Mucosa of rectum (tissue), 2 donors: Measurements from ENCODE around the gene KIAA0513.

Experiments used
- H3K27ac ChIP-seq, 2 donors: one replicate each; pipeline ENCODE4 v1.7.0; 2013; ENCODE audit warnings: inconsistent platforms in 2 of 2, low read depth in 2 of 2, low read length in 2 of 2
- H3K27me3 ChIP-seq, 2 donors: one replicate each; pipeline ENCODE4 v1.7.0; 2013; ENCODE audit warnings: low read length in 2 of 2; ENCODE audit not compliant: control insufficient read depth in 2 of 2, insufficient read depth in 2 of 2
- H3K36me3 ChIP-seq, 2 donors: one replicate each; pipeline ENCODE4 v1.7.0; 2013; ENCODE audit warnings: low read length in 2 of 2; ENCODE audit not compliant: control insufficient read depth in 2 of 2, insufficient read depth in 2 of 2
- H3K4me1 ChIP-seq, 2 donors: one replicate each; pipeline ENCODE4 v1.7.0; 2013; ENCODE audit warnings: low read length in 2 of 2, mild to moderate bottlenecking in 1 of 2; ENCODE audit not compliant: control insufficient read depth in 2 of 2, insufficient read depth in 2 of 2
- H3K4me3 ChIP-seq, 2 donors: one replicate each; pipeline ENCODE4 v1.7.0; 2013; ENCODE audit warnings: low read length in 2 of 2
- H3K9ac ChIP-seq, 2 donors: one replicate each; pipeline ENCODE4 v1.7.0; 2013; ENCODE audit warnings: low read length in 2 of 2, low read depth in 1 of 2, mild to moderate bottlenecking in 1 of 2
- H3K9me3 ChIP-seq, 2 donors: one replicate each; pipeline ENCODE4 v1.7.0; 2013; ENCODE audit warnings: low read length in 2 of 2; ENCODE audit not compliant: control insufficient read depth in 2 of 2
- donor health status: healthy.
- donor health status: Normal muscosa, but diverticular disease.

KIAA0513 gene

DNA sequence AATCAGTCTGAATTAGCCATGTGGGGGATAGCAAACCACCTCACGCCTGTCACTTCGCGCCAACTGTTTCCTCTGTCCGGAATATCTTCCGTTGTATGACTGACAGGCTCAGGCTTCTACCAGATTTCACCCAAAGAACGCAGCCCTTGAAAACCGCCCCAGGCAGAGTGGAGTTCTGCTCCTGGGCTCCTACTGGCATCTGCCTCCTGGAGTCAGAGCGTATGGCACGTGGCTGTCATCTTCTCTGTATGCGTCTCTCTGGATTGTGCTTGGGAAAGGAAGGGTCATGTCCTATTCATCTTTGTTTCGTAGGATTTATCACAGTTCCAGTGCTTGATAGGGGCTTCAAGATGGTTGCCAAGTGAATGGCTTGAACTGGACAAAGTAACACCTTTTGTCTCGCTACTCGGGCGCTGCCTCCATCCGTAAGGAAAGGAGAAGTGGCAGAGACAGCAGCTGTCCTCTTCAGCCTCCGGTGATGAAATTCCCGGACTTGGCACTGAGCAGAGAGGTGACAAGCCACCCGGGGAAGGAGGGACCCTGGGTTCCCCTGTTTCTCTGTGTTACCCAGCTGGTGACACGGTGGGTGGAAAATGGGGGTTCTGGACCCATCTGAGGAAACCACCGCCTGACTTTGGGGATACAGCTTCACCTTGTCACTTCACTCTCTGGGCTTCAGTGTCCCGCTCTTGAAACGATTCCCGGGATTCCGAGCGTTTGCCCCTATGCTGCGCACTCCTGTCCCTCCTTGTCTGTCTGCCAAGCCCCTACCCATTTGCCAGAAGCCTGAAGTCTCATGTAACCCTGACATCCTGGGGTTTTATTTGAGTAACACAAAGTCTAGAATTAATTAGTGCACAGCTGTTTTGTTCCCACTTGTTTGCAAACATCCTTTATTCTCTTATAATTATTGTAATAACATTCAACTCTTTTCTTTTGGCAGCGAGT is 13.9 kb downstream of the KIAA0513 start:
- no peaks in the 10 kb centered on the region for H3K36me3 ChIP-seq
- no peak overlapping the region for H3K27ac ChIP-seq
- no peaks in the 10 kb centered on the region for H3K27me3 ChIP-seq
- H3K4me3 ChIP-seq, result no peak overlapping the region
- H3K9ac ChIP-seq, result no peak overlapping the region
- peaks cover 2 to 3% of the 10 kb centered on the region in 2 donors for H3K4me1 ChIP-seq
- no peaks in the 10 kb centered on the region for H3K9me3 ChIP-seq

DNA sequence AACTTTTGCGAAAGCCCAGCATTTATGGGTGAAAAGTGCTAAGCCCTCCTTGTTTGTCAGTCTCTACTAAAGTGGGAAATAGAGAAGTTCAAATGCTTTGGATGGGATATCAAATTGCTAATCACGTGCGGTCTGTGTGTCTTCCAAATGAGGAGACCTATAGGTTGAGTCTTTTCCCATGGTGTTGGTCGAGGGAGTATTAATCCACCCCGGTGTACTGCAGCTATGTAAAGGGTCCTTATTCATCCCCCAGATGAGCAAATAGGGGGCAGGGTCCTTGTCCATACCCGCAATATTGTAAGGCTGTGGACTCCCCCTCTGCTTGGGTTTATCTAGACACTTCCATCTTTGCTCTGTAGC is 14.6 kb downstream of the KIAA0513 start:
- Histone ChIP-seq H3K4me1 (peaks cover 7 to 9% of the 10 kb centered on the region in 2 donors), H3K9me3 (no peaks in the 10 kb centered on the region), H3K36me3 (no peaks in the 10 kb centered on the region), H3K27ac (no peak overlapping the region), H3K9ac (no peak overlapping the region), H3K27me3 (no peaks in the 10 kb centered on the region), H3K4me3 (no peak overlapping the region)

DNA sequence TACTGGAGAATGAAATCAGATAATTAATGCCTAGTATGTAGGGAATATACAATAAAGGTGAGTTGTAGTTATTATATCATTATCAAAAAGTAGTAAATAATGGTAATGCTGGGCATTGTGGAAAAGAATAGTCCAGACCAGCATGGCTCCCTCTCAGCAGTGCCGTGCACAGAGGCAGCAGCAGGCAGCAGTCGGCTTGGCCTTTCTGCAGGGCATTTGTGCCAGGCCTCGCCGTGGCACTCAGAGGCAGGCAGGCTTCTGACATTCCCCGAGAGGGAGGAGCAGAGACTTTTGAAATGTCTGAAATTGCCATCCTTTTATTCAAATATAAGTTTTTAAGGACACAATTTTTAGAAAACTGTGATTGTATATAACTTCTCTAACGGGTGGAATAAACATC is 15.0 kb downstream of the KIAA0513 start:
- H3K9me3 ChIP-seq, result no peaks in the 10 kb centered on the region
- H3K4me1 ChIP-seq, result peaks cover 11 to 14% of the 10 kb centered on the region in 2 donors
- H3K36me3 ChIP-seq, result no peaks in the 10 kb centered on the region
- no peak overlapping the region for H3K9ac ChIP-seq
- no peak overlapping the region for H3K4me3 ChIP-seq
- H3K27ac ChIP-seq, result no peak overlapping the region
- H3K27me3 ChIP-seq, result no peaks in the 10 kb centered on the region

DNA sequence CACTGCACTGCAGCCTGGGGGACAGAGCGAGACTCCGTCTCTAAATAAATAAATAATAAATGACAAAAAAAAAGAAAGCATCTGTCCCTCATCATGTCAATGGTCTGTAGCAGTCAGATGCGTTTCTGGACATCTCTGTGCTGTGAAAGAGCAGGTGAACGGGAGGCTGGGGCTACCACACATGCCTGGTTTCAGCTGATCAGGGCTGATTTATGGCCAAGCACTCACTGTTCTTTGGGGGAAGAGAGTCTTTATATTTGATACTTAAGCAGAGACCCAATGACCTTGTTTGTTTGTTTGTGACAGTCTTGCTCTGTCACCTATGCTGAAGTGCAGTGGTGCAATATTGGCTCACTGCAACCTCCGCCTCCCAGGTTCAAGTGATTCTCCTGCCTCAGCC is 17.5 kb downstream of the KIAA0513 start:
- peaks cover 31 to 33% of the 10 kb centered on the region in 2 donors for H3K4me1 ChIP-seq
- H3K36me3 ChIP-seq, result no peaks in the 10 kb centered on the region
- H3K27ac ChIP-seq, result no peak overlapping the region
- H3K4me3 ChIP-seq, result no peak overlapping the region
- H3K9me3 ChIP-seq, result no peaks in the 10 kb centered on the region
- no peak overlapping the region for H3K9ac ChIP-seq
- no peaks in the 10 kb centered on the region for H3K27me3 ChIP-seq

DNA sequence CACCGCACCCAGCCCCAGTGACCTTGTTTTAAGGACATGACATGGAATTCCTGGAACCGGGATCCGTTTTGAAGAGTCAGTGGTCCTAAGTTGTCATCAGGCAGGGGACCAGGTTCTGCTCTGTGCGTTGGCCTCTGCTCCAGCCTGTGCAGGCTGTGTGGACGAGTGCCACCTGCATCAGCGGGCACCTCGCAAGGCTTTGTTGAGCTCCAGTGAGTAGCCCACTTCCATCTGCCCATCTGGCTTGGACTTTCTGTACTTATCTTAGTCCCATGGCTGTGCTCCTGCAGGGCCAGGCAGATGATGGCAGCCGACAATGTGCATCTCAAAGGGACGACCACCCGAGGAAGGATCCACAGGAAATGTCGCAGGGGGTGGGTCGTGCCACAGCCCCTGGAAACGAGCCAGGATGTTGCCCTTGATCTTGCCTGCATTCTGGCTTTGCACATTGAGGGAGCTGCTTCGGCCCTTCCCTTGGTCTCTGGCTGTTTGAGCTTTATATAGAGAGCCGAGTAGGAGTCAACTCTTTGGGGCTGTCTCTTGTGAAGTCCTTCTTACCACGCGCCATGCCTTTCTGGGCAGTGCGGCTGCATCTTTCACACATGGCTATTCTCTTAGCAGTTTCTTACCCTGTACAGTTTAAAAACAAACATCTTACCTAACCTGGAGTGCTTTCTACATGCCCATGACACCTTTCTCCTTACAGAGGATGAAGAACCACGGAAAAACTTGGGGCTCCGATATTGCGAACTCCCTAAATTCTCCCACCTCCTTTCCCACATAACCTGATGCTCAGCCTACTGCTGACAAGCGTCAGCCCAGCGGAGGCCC is 18.3 kb downstream of the KIAA0513 start:
- Histone ChIP-seq H3K9me3 (no peaks in the 10 kb centered on the region), H3K36me3 (no peaks in the 10 kb centered on the region), H3K4me3 (no peak overlapping the region), H3K27me3 (no peaks in the 10 kb centered on the region), H3K27ac (no peak overlapping the region), H3K9ac (no peak overlapping the region), H3K4me1 (peaks cover 35 to 38% of the 10 kb centered on the region in 2 donors)

DNA sequence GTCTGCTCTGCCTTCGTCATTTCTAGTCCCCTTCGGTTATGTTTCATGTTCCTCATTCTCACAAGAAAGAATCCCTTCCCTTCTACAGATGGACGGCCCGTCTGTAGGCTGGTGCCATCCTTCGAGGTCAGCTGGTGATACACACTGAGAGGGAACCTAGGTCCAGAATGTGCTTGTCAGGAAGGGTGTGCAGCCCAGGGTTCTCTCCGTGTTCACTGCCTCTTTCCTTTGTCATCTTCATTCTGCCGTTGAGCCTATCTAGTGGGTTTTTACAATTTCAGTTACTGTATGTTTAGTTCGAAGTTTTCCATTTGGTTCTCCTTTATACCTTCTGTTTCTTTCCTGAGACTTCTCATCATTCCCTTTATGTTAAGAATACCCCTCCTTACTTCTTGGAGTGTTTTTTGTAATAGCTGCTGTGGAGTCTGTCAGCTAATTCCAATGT is 18.9 kb downstream of the KIAA0513 start:
- Histone ChIP-seq H3K9ac (no peak overlapping the region), H3K36me3 (no peaks in the 10 kb centered on the region), H3K4me3 (no peak overlapping the region), H3K9me3 (no peaks in the 10 kb centered on the region), H3K27me3 (no peaks in the 10 kb centered on the region), H3K27ac (peak overlapping the region; percentile 94 to 96), H3K4me1 (peaks cover 38 to 42% of the 10 kb centered on the region in 2 donors)

DNA sequence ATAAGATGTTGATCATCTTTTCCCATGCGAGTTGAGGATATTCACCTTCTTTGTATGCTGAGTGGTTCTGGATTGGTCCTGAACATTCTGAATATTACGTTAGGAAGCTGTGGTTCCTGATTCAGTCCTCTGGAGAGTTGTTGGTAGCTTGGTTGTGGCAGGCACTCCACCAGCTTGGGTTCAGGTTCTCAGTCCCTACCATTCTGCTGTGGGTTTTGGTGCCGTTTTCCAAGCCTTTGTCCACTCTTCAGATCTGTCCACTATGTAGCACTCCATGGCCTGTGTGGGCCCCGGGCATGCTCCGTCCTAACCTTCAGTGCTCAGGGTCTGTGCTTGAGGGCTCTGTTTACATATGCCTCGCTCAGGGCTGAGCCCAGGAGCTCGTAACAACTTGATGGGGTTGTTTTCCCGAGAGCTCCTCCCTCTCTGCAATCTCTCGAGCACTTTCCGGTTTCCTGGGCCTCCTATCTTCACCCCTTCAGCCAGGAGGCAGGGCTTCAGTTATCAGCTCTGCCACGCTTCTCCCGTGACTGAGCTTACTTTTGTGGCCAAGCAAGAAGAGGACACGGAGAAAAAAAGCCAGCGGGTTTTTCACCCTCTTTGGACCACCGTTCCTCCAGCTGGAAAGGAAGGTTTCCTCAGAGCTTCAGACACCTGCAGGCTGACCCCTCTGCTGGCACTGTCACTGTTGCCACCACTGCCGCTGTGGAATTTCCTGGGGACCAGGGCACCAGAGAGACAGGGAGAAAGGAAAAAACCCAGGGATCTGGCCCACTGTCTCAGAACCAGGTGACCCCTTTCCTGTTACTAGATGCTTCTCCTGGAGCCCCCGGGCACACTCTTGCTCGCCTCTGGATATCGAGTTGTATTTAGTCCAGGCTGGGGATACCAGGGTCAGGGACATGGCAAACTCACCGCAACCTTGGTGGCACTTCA is 19.6 kb downstream of the KIAA0513 start:
- peak overlapping the region; percentile 94 to 96 for H3K27ac ChIP-seq
- H3K4me3 ChIP-seq, result peak overlapping the region; percentile 62 to 66
- no peaks in the 10 kb centered on the region for H3K36me3 ChIP-seq
- H3K9me3 ChIP-seq, result no peaks in the 10 kb centered on the region
- peaks cover 39 to 42% of the 10 kb centered on the region in 2 donors for H3K4me1 ChIP-seq
- H3K9ac ChIP-seq, result peak overlapping the region; percentile 70 to 79
- no peaks in the 10 kb centered on the region for H3K27me3 ChIP-seq

DNA sequence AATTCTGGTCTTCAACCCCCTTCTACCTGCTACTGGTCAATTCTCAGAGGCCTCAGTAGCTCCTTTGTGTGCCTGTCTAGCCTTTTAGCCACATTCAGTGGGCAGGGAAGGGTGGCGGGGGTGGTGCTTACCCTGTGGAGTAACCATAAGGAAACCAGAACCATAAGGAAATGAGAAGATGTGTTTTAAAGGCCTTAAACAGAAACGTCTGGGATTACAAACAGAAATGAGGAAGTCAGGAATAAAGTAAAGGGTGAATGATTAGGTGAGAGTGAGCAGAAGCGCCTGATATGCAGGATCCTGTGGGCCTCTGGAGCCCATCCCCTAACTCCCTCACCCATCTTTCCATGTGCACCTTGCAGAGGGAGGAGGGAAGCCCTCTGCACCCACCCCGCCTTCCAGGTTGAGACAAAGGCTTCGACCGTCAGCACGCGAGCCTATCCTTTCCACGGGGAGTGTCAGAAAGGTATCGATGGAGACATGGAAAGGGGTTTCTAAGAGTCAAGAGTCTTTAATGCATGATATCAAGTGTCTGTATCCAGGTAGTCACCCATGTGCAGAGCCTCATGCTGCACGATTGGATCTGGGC is 20.4 kb downstream of the KIAA0513 start:
- Histone ChIP-seq H3K9ac (peak overlapping the region; percentile 70 to 79), H3K27me3 (no peaks in the 10 kb centered on the region), H3K27ac (peak overlapping the region; percentile 94 to 96), H3K9me3 (no peaks in the 10 kb centered on the region), H3K36me3 (no peaks in the 10 kb centered on the region), H3K4me1 (peaks cover 39 to 42% of the 10 kb centered on the region in 2 donors), H3K4me3 (peak overlapping the region; percentile 62 to 66)

DNA sequence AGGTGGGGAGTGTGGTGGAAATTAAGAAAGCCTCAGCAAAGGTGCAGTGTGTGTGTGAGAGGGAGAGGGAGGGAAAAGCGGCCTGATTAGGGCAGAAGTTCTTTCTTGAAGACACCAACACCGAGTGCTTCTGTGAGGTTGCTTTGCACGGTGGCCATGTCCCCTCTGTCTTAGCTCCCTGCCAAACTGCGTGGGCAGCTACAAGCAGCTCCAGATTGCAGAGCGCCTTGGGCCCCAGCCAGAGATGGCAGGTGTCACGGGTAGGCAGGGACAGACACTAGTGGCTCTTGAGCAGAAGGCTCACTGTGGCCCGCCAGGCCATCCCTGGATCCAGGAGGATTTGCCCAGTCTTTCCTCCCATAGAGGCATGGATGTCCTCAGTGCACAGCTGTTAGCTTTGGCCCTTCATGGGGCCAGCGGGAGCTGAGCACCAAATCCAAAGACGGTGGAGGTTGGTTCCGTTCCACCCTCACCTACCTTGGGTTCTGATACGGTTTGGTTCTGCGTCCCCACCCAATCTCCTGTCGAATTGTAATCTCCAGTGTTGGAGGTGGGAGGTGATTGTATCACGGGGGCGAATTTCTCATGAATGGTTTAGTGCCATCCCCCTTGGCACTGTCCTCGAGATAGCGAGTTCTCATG is 21.4 kb downstream of the KIAA0513 start:
- H3K4me3 ChIP-seq, result peak overlapping the region; percentile 2 to 66
- peak overlapping the region; percentile 94 to 96 for H3K27ac ChIP-seq
- H3K9ac ChIP-seq, result peak overlapping the region in 1 of 2 donors; percentile 70
- no peaks in the 10 kb centered on the region for H3K36me3 ChIP-seq
- peaks cover 39 to 42% of the 10 kb centered on the region in 2 donors for H3K4me1 ChIP-seq
- H3K27me3 ChIP-seq, result no peaks in the 10 kb centered on the region
- no peaks in the 10 kb centered on the region for H3K9me3 ChIP-seq
